Naive thymus-derived CD8-positive, alpha-beta T cell (primary cell): Measurements from ENCODE around the gene DUOX2. TPM values are rescaled to one million over a fixed set of nuclear protein-coding genes. Genes with fewer than 3 reads are reported as not detected.
"Not testable (repeated sequence)": the region's sequence is repeated elsewhere in the genome, so short reads cannot be mapped to it uniquely, and the experiment has no call there.

Experiments
- ATAC-seq, 2 donors: fragments of 150-1000 bp; cut with Tn5 transposase in 1 of 2; sonication (Bioruptor Pico), chemical (Tn5 transposase) in 1 of 2; 1 replicate in 1 of 2; 2 replicates in 1 of 2; pipeline ENCODE4 v1.10.0; 2021; ENCODE audit warnings: mild to moderate bottlenecking in 2 of 2, moderate library complexity in 2 of 2
- POLR2A ChIA-PET: fragments of 350-600 bp; sonication (Branson Sonifier 250); formaldehyde crosslinking; loops from one replicate; lab custom pipeline; 2021; ENCODE audit warnings: antibody characterized with exemption; lab: Charles Lee
- DNase-seq, 10 donors: peaks; one replicate each; pipeline versions ENCODE4 v3.0.0 to v3.0.0-alpha.2; 2020 to 2022
- H3K27ac Mint-ChIP-seq, 10 donors: one replicate each; pipeline ENCODE4 v1.8.0; 2020 to 2022; ENCODE audit warnings: mild to moderate bottlenecking in 10 of 10, mixed read lengths in 10 of 10, moderate library complexity in 4 of 10, inconsistent platforms in 1 of 10
- H3K27me3 Mint-ChIP-seq, 5 donors: one replicate each; pipeline ENCODE4 v1.8.0; 2021 to 2022; ENCODE audit warnings: mixed read lengths in 5 of 5
- H3K36me3 Mint-ChIP-seq, 3 donors: one replicate each; pipeline ENCODE4 v1.8.0; 2020 to 2022; ENCODE audit warnings: mixed read lengths in 3 of 3, mild to moderate bottlenecking in 2 of 3, inconsistent platforms in 1 of 3
- H3K4me1 Mint-ChIP-seq, 4 donors: one replicate each; pipeline ENCODE4 v1.8.0; 2021 to 2022; ENCODE audit warnings: mixed read lengths in 4 of 4
- H3K4me3 Mint-ChIP-seq, 10 donors: one replicate each; pipeline ENCODE4 v1.8.0; 2020 to 2022; ENCODE audit warnings: mild to moderate bottlenecking in 10 of 10, mixed read lengths in 10 of 10, moderate library complexity in 6 of 10, inconsistent platforms in 1 of 10
- H3K9me3 Mint-ChIP-seq, 9 donors: one replicate each; pipeline ENCODE4 v1.8.0; 2020 to 2022; ENCODE audit warnings: mixed read lengths in 9 of 9, mild to moderate bottlenecking in 3 of 9, inconsistent platforms in 1 of 9, moderate library complexity in 1 of 9
- polyA plus RNA-seq, 3 donors: library from polyadenylated mRNA; unstranded; fragments of 300-500 nt; fragmentation: Illumina TruSeq; gene quantifications; one replicate each; pipeline ENCODE4 v1.2.3, GENCODE V29; 2021
- total RNA-seq, 8 experiments: library from RNA in 2 of 8; stranded (reverse) in 2 of 8; gene quantifications; one replicate each; pipeline ENCODE4 v1.2.3 and lab custom pipeline; 2021 to 2026

Gene DUOX2
- total and polyA plus RNA-seq, 5 experiments from 2014 or later, result not detected

GRCh38 chr15:45136378-45136764, 22.4 kb upstream of the DUOX2 start:
- Mint-ChIP-seq H3K9me3 (no peaks in the 10 kb centered on the region), H3K36me3 (peaks cover 0 to 2% (median 0%) of the 10 kb centered on the region in 3 donors), H3K4me1 (peaks cover 11 to 15% (median 12%) of the 10 kb centered on the region in 4 donors), H3K27ac (peak overlapping the region in 3 of 10 donors; percentile 12 to 52 (median 24)), H3K27me3 (peaks cover 17 to 48% (median 37%) of the 10 kb centered on the region in 5 donors), H3K4me3 (peak overlapping the region; percentile 41 to 78 (median 71))
- POLR2A ChIA-PET, result no interaction called here
- no peak for DNase-seq
- peak; percentile 55 to 62 for ATAC-seq

GRCh38 chr15:45135705-45136377, 21.9 kb upstream of the DUOX2 start:
- POLR2A ChIA-PET, H3K36me3 Mint-ChIP-seq, H3K9me3 Mint-ChIP-seq, DNase-seq, H3K27ac Mint-ChIP-seq: not testable (repeated sequence)
- ATAC-seq, result peak in 1 of 2 donors; percentile 14
- H3K4me3 Mint-ChIP-seq, result peak overlapping the region; percentile 41 to 78 (median 71)
- H3K27me3 Mint-ChIP-seq, result peaks cover 17 to 54% (median 42%) of the 10 kb centered on the region in 5 donors
- H3K4me1 Mint-ChIP-seq, result peaks cover 11 to 15% (median 12%) of the 10 kb centered on the region in 4 donors

- POLR2A ChIA-PET, result interaction anchor here (0.6 kb wide), 1 partner anchor 278 kb away, joined by 3 read pairs; no protein-coding TSS in a partner anchor
Measured at GRCh38 chr15:45134682-45135604, 21.0 kb upstream of the DUOX2 start.

GRCh38 chr15:45134046-45134445, 20.1 kb upstream of the DUOX2 start:
- no peaks in the 10 kb centered on the region for H3K9me3 Mint-ChIP-seq
- H3K27ac Mint-ChIP-seq, result no peak overlapping the region
- peak overlapping the region in 5 of 10 donors; percentile 69 to 80 (median 76) for H3K4me3 Mint-ChIP-seq
- H3K27me3 Mint-ChIP-seq, result peaks cover 20 to 62% (median 48%) of the 10 kb centered on the region in 5 donors
- POLR2A ChIA-PET, result no interaction called here
- H3K4me1 Mint-ChIP-seq, result peaks cover 11 to 15% (median 13%) of the 10 kb centered on the region in 4 donors
- DNase-seq, result no peak
- ATAC-seq, result no peak
- H3K36me3 Mint-ChIP-seq, result peaks cover 0 to 2% (median 0%) of the 10 kb centered on the region in 3 donors

More at GRCh38 chr15:45134682-45135604, 21.0 kb upstream of the DUOX2 start:
- H3K27ac Mint-ChIP-seq, result peak overlapping the region in 4 of 10 donors; percentile 8 to 74 (median 38)
- H3K27me3 Mint-ChIP-seq, result peaks cover 20 to 62% (median 48%) of the 10 kb centered on the region in 5 donors
- peak; percentile 63 to 84 for ATAC-seq
- peak overlapping the region; percentile 61 to 80 (median 73) for H3K4me3 Mint-ChIP-seq
- peaks cover 0 to 2% (median 0%) of the 10 kb centered on the region in 3 donors for H3K36me3 Mint-ChIP-seq
- peak in 3 of 10 donors; percentile 10 to 25 (median 16) for DNase-seq
- peaks cover 11 to 15% (median 13%) of the 10 kb centered on the region in 4 donors for H3K4me1 Mint-ChIP-seq
- no peaks in the 10 kb centered on the region for H3K9me3 Mint-ChIP-seq

- DNase-seq (no peak), ATAC-seq (no peak)
- Mint-ChIP-seq H3K4me1 (peaks cover 11 to 20% (median 15%) of the 10 kb centered on the region in 4 donors), H3K9me3 (no peaks in the 10 kb centered on the region), H3K36me3 (peaks cover 0 to 2% (median 0%) of the 10 kb centered on the region in 3 donors), H3K27ac (peak overlapping the region in 1 of 10 donors; percentile 57), H3K4me3 (peak overlapping the region in 3 of 10 donors; percentile 3 to 22 (median 20)), H3K27me3 (peaks cover 21 to 66% (median 52%) of the 10 kb centered on the region in 5 donors)
- POLR2A ChIA-PET, result no interaction called here
Measured at GRCh38 chr15:45133561-45133920, 19.6 kb upstream of the DUOX2 start.

- Mint-ChIP-seq H3K27me3 (peaks cover 21 to 71% (median 57%) of the 10 kb centered on the region in 5 donors), H3K36me3 (peaks cover 0 to 2% (median 0%) of the 10 kb centered on the region in 3 donors), H3K9me3 (no peaks in the 10 kb centered on the region), H3K4me3 (peak overlapping the region in 1 of 10 donors; percentile 26), H3K4me1 (peaks cover 11 to 20% (median 15%) of the 10 kb centered on the region in 4 donors), H3K27ac (peak overlapping the region in 1 of 10 donors; percentile 57)
- POLR2A ChIA-PET, result no interaction called here
- no peak for ATAC-seq
- DNase-seq, result no peak
Measured at GRCh38 chr15:45132844-45133560, 19.0 kb upstream of the DUOX2 start.

GRCh38 chr15:45131510-45131909, 17.5 kb upstream of the DUOX2 start:
- POLR2A ChIA-PET, result no interaction called here
- DNase-seq, result no peak
- Mint-ChIP-seq H3K27me3 (peaks cover 24 to 77% (median 61%) of the 10 kb centered on the region in 5 donors), H3K9me3 (no peaks in the 10 kb centered on the region), H3K36me3 (peaks cover 0 to 2% (median 0%) of the 10 kb centered on the region in 3 donors), H3K4me1 (peaks cover 10 to 19% (median 13%) of the 10 kb centered on the region in 4 donors), H3K4me3 (no peak overlapping the region), H3K27ac (no peak overlapping the region)
- no peak for ATAC-seq

- Mint-ChIP-seq H3K27ac (no peak overlapping the region), H3K9me3 (no peaks in the 10 kb centered on the region), H3K36me3 (peaks cover 0 to 2% (median 0%) of the 10 kb centered on the region in 3 donors), H3K4me1 (peaks cover 7 to 14% (median 8%) of the 10 kb centered on the region in 4 donors), H3K4me3 (peak overlapping the region in 9 of 10 donors; percentile 23 to 65 (median 55)), H3K27me3 (peaks cover 22 to 80% (median 67%) of the 10 kb centered on the region in 5 donors)
- ATAC-seq, result no peak
- POLR2A ChIA-PET, result no interaction called here
- DNase-seq, result no peak
Measured at GRCh38 chr15:45130291-45131000, 16.5 kb upstream of the DUOX2 start.

GRCh38 chr15:45129651-45130129, 15.7 kb upstream of the DUOX2 start, which contains the start of the genes DUOX1 and DUOXA1:
Gene DUOX1, plus strand, starts transcription at chr15:45129994. Its CDS starts 1,973 bp downstream, at chr15:45131967.
Gene DUOXA1, minus strand, starts transcription at chr15:45129879. Its CDS starts 6,865 bp downstream, at chr15:45123014.
- H3K4me3 Mint-ChIP-seq, result peak within 1 kb of the TSS; percentile 37 to 65 (median 52)

GRCh38 chr15:45128971-45129639, 15.1 kb upstream of the DUOX2 start:
- Mint-ChIP-seq H3K36me3 (peaks cover 0 to 2% (median 0%) of the 10 kb centered on the region in 3 donors), H3K4me3 (peak overlapping the region in 9 of 10 donors; percentile 24 to 61 (median 42)), H3K27ac (no peak overlapping the region), H3K27me3 (peaks cover 23 to 79% (median 68%) of the 10 kb centered on the region in 5 donors), H3K9me3 (no peaks in the 10 kb centered on the region), H3K4me1 (peaks cover 0 to 8% (median 3%) of the 10 kb centered on the region in 4 donors)
- DNase-seq (no peak), ATAC-seq (peak; percentile 18 to 35)
- POLR2A ChIA-PET, result no interaction called here

More at GRCh38 chr15:45129651-45130129, 15.7 kb upstream of the DUOX2 start, which contains the start of the genes DUOX1 and DUOXA1:
- peaks cover 29 to 84% (median 71%) of the 10 kb centered on the region in 5 donors for H3K27me3 Mint-ChIP-seq
- POLR2A ChIA-PET, result no interaction called here
- H3K36me3 Mint-ChIP-seq, result peaks cover 0 to 2% (median 0%) of the 10 kb centered on the region in 3 donors
- peaks cover 4 to 11% (median 6%) of the 10 kb centered on the region in 4 donors for H3K4me1 Mint-ChIP-seq
- H3K9me3 Mint-ChIP-seq, result no peaks in the 10 kb centered on the region
- ATAC-seq, result peak; percentile 76 to 80
- H3K27ac Mint-ChIP-seq, result no peak within 1 kb of the TSS
- no peak for DNase-seq
